Right ventricle myocardium inferior (tissue), 1 donor: ENCODE data around the gene ARHGAP29. TPM values are rescaled to one million over a fixed set of nuclear protein-coding genes. Genes with fewer than 3 reads are reported as not detected.
A peak's percentile ranks its signal among the peaks of the same experiment; 100 is the strongest.

Source experiments
- ATAC-seq: fragments of 200-7000 bp; cut with Tn5 transposase; one replicate; pipeline ENCODE4 v1.9.1; 2020; ENCODE audit warnings: mild to moderate bottlenecking, moderate library complexity
- DNase-seq: peaks from one replicate; pipeline ENCODE4 v3.0.0; 2021; ENCODE audit errors: missing footprints
- intact Hi-C: fragments of 100-400 bp; cut with DNase I; formaldehyde crosslinking; loops from one replicate; pipeline ENCODE4 v1.11.0; 2022
- total RNA-seq: library from RNA; stranded (reverse); fragmentation: NEBNext Ultra II Directional; extraction: Animal tissue kit (Norgen Biotek cat#: 25700); gene quantifications from one replicate; pipeline ENCODE4 v1.2.1, GENCODE V29; 2021
- donor health status: DM: no; HTN: yes; CAD: no; lungs with severe emphysema.

Gene ARHGAP29
- total RNA-seq, 1 donor from 2014 or later = 27.5 TPM

DNA sequence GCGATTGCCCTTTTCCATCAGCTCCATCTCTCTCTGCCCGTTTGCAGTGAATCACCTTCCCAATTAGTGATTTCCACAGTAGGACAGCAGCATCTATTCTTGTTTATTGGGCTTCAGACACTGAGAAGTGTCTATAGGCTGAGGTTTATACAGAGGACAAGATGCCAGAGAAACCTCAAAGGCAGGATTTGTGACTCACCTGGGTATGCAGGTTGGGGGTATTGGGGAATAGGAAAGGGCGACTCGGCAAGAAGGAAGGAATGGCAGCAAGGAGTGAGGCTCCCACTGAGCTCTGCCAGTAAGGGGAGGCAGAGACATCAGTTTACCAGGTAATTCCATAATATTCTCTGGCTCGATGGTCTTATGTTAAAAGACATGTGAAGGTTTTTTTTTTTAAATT lies 91.1 kb downstream of the ARHGAP29 start:
- intact Hi-C loops = no loop called here
- ATAC-seq (no peak), DNase-seq (no peak)

GRCh38 chr1:94144836-94145235 lies 92.5 kb downstream of the ARHGAP29 start:
- intact Hi-C loops = no loop called here
- DNase-seq (no peak), ATAC-seq (no peak)

- DNase-seq (no peak), ATAC-seq (no peak)
- intact Hi-C loops = no loop called here
Measured at GRCh38 chr1:94143809-94144176, 93.6 kb downstream of the ARHGAP29 start.

DNA sequence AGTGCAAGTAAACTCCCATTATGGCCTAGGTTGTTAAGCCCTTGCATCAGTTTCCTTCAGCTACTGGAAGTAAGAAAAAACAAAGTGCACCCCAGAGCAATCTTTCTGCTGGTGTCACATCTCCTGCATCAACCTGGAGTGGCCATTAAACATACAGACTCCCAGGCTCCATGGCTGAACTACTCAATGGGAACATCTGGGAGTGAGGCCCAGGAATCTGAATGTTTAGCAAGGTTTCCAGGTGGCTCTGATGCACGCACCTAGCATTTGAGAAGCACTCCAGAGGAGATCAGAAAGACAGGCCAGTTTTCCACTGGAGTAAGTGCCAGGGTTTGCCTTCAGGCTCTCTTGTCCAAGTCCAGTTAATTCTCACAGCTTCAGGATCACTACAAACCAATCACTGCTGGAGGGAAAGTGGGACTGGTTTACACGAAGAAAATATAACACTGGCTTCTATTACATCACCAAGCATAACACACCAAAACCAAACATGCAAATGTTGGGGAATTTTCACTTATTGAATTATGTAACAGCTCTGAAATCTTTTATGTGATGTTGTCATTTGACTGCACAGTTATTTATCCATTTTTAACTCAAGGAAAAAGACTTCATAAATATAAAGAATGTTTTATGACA lies 94.1 kb downstream of the ARHGAP29 start:
- no peak for DNase-seq
- intact Hi-C loops = no loop called here
- ATAC-seq = no peak

DNA sequence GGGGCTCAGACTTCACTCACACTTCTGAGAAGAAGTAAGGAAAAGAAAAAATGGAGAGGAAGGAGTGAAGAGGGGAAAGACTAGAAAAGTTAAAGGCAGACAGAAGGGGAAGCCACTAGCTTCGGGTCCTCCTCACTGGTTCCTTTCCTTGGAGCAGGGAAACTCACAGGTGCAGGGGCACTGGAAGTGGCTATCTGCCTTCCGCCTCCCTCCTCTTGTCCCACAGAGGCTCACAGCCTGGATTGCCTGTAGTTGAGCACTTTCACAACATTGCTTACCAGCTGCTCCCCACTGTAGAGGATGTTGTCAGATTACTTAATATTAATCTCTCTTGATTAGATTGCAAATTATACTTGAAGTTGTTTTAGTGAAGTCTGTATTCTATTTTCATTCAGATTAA lies 94.8 kb downstream of the ARHGAP29 start:
- intact Hi-C loops = no loop called here

DNA sequence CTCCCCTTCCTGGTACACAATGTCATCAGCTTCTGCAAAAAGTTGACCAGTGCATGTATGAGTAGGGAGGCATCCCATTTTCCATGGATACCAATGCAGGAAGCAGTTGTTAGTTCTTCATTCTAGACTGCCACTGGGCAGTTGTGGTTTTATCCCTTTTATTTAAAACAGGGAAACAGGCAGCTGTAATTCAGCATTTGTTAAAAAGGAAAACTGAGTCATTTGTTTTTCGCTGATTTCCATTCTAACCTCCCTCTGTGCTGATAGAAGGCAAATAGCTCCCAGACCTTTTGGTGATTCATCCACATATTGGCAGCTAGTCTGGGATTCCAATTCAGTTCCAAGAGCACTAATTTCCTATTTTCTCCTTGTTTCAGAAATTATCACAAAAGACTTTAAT lies 95.4 kb downstream of the ARHGAP29 start:
- intact Hi-C loops = no loop called here
- ATAC-seq (peak; percentile 37), DNase-seq (no peak)

More for the DNA sequence above, 94.8 kb downstream of the ARHGAP29 start:
- ATAC-seq = peak; percentile 88
- DNase-seq = no peak

GRCh38 chr1:94132111-94132510 lies 105.3 kb downstream of the ARHGAP29 start:
- ATAC-seq (no peak), DNase-seq (no peak)
- intact Hi-C loops = no loop called here

- intact Hi-C loops = no loop called here
- no peak for DNase-seq
Measured at GRCh38 chr1:94130851-94131595, 106.4 kb downstream of the ARHGAP29 start.

DNA sequence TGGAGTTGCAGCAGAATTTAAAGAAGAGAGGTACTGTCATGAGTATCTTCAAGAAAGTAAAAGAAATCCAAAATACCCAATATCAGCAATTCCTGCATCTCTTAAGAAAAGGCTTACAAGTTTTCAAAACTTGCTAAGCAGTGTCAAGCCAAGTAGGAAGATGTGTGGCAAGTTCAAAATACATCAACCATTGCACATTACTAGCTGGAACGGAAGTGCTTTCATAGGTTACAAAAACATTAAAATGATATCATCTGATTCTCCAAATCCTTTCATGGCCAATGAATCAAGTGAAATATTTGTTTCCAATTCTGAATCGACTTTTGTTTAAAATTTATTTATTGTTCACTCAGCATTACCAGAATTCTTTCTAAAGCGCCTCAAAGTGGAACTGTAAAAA lies 110.7 kb downstream of the ARHGAP29 start:
- intact Hi-C loops = no loop called here
- ATAC-seq = no peak
- no peak for DNase-seq

More at GRCh38 chr1:94130851-94131595, 106.4 kb downstream of the ARHGAP29 start:
- ATAC-seq = no peak

GRCh38 chr1:94125551-94126514 lies 111.6 kb downstream of the ARHGAP29 start:
- no peak for ATAC-seq
- DNase-seq = no peak
- intact Hi-C loops = no loop called here

- no peak for ATAC-seq
- no peak for DNase-seq
- intact Hi-C loops = no loop called here
Measured at GRCh38 chr1:94124538-94124937, 112.8 kb downstream of the ARHGAP29 start.

- DNase-seq = no peak
- intact Hi-C loops = no loop called here
- ATAC-seq = no peak
Measured at GRCh38 chr1:94122201-94122970, 115.0 kb downstream of the ARHGAP29 start.

Other genes with a start within 250 kb of the ARHGAP29 start
- gene ABCA4, start 116.4 kb downstream of the ARHGAP29 start, total RNA-seq = 0.11 TPM
- gene ABCD3, start 180.8 kb upstream of the ARHGAP29 start, total RNA-seq = 69.0 TPM